GM18505 (cell line): ENCODE results near the gene ULK3.

Experiments used
- ATAC-seq: cut with Tn5 transposase; IDR thresholded peaks from one replicate; pipeline ENCODE4 v1.9.1; 2021; ENCODE audit not compliant: unreplicated experiment
- POLR2A ChIP-seq: IDR thresholded peaks from 4 replicates; pipeline ENCODE4 v1.6.1; 2011; ENCODE audit warnings: borderline replicate concordance; ENCODE audit not compliant: insufficient read depth, insufficient read length; ENCODE audit errors: extremely low read depth

ULK3 gene

GRCh38 chr15:74843445-74843828 lies 481 bp upstream of the ULK3 start:
- TF ChIP-seq POLR2A, result no peak
- ATAC-seq, result no peak

- TF ChIP-seq POLR2A, result no peak
- ATAC-seq, result no peak
These were observed 1.0 kb downstream of the ULK3 start for GRCh38 chr15:74841891-74842373.

- TF ChIP-seq POLR2A, result no peak
- ATAC-seq, result no peak
These were observed 1.8 kb downstream of the ULK3 start for GRCh38 chr15:74840851-74841775.

- TF ChIP-seq POLR2A, result no peak
- ATAC-seq, result no peak
These were observed 3.2 kb downstream of the ULK3 start for GRCh38 chr15:74839526-74840395.

GRCh38 chr15:74838746-74839525 lies 4.0 kb downstream of the ULK3 start:
- ATAC-seq, result no peak
- no peak for TF ChIP-seq POLR2A

- ATAC-seq, result no peak
- TF ChIP-seq POLR2A, result no peak
These were observed 4.8 kb downstream of the ULK3 start for GRCh38 chr15:74838137-74838516.

- no peak for TF ChIP-seq POLR2A
- no peak for ATAC-seq
These were observed 5.3 kb downstream of the ULK3 start for GRCh38 chr15:74837482-74838136.

- TF ChIP-seq POLR2A, result no peak
- ATAC-seq, result no peak
These were observed 6.1 kb downstream of the ULK3 start for GRCh38 chr15:74836846-74837245.

- no peak for TF ChIP-seq POLR2A
- no peak for ATAC-seq
These were observed 7.6 kb downstream of the ULK3 start for GRCh38 chr15:74835312-74835823.

GRCh38 chr15:74833376-74834107 lies 9.4 kb downstream of the ULK3 start:
- no peak for TF ChIP-seq POLR2A
- no peak for ATAC-seq

GRCh38 chr15:74832826-74833225 lies 10.1 kb downstream of the ULK3 start:
- no peak for TF ChIP-seq POLR2A
- no peak for ATAC-seq
